Testis (tissue), 2 donors: Measurements from ENCODE around the gene SGIP1.

Experiments used
- POLR2A ChIP-seq: fragments of 450-650 bp; IDR thresholded peaks from one replicate; pipeline ENCODE4 v1.6.1; 2017; ENCODE audit warnings: antibody characterized with exemption, mild to moderate bottlenecking, moderate library complexity
- TF ChIP-seq, protein P1 (sequence below), 3 experiments: fragments of 450-650 bp in 2 of 3; fragments of 200-600 bp in 1 of 3; sonication (generic) in 1 of 3; IDR thresholded peaks; one replicate each; pipeline ENCODE4 v1.5.1; 2016 to 2019; ENCODE audit warnings: antibody characterized with exemption in 3 of 3, mild to moderate bottlenecking in 2 of 3, moderate library complexity in 1 of 3

DNA sequence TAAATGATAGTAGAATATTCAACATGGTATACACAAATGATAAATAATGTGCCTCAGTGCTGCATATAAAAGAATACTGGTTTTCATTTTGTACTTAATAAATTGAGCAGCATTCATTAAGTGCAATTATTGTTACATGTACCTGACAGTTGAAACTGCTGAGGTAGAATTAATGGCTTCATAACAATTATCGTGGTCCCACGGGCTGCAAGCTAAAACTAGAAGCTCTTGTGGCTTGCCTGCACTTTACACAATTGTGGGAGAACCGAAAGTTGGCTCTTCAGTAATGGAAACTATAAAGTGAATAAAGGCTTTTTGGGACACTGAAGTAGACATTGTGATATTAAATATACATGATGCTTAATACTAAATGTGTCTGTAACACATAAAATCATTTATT lies 243.9 kb downstream of the SGIP1 start:
- TF ChIP-seq, protein P1, sequence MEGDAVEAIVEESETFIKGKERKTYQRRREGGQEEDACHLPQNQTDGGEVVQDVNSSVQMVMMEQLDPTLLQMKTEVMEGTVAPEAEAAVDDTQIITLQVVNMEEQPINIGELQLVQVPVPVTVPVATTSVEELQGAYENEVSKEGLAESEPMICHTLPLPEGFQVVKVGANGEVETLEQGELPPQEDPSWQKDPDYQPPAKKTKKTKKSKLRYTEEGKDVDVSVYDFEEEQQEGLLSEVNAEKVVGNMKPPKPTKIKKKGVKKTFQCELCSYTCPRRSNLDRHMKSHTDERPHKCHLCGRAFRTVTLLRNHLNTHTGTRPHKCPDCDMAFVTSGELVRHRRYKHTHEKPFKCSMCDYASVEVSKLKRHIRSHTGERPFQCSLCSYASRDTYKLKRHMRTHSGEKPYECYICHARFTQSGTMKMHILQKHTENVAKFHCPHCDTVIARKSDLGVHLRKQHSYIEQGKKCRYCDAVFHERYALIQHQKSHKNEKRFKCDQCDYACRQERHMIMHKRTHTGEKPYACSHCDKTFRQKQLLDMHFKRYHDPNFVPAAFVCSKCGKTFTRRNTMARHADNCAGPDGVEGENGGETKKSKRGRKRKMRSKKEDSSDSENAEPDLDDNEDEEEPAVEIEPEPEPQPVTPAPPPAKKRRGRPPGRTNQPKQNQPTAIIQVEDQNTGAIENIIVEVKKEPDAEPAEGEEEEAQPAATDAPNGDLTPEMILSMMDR (IDR thresholded peaks at IDR 0.05): no peak
- no peak for TF ChIP-seq POLR2A
